GM18526 (cell line): ENCODE results near the gene GP1BA.

ENCODE experiments used
- POLR2A ChIP-seq: IDR thresholded peaks from 3 replicates; pipeline ENCODE4 v1.6.1; 2011; ENCODE audit not compliant: insufficient read length; ENCODE audit errors: extremely low read depth

GP1BA gene

DNA sequence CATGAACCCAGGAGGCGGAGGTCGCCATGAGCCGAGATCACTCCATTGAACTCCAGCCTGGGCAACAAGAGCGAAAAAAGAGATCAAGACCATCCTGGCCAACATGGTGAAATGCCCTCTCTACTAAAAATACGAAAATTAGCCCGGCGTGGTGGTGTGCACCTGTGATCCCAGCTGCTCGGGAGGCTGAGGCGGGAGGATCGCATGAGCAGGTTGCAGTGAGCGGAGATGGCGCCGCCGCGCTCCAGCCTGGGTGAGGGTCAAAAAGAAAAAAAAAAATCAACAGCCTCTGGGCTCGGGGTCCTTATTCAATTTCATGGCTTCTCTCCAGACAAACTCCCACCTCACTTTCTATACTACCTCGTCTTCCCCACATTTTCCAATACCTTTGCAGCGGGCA, 3.2 kb upstream of the GP1BA start:
- TF ChIP-seq POLR2A = no peak

DNA sequence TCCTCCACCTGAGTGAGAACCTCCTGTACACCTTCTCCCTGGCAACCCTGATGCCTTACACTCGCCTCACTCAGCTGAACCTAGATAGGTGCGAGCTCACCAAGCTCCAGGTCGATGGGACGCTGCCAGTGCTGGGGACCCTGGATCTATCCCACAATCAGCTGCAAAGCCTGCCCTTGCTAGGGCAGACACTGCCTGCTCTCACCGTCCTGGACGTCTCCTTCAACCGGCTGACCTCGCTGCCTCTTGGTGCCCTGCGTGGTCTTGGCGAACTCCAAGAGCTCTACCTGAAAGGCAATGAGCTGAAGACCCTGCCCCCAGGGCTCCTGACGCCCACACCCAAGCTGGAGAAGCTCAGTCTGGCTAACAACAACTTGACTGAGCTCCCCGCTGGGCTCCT, 679 bp downstream of the GP1BA start:
- no peak for TF ChIP-seq POLR2A

DNA sequence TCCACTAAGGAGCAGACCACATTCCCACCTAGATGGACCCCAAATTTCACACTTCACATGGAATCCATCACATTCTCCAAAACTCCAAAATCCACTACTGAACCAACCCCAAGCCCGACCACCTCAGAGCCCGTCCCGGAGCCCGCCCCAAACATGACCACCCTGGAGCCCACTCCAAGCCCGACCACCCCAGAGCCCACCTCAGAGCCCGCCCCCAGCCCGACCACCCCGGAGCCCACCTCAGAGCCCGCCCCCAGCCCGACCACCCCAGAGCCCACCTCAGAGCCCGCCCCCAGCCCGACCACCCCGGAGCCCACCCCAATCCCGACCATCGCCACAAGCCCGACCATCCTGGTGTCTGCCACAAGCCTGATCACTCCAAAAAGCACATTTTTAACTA, 1.6 kb downstream of the GP1BA start:
- no peak for TF ChIP-seq POLR2A

DNA sequence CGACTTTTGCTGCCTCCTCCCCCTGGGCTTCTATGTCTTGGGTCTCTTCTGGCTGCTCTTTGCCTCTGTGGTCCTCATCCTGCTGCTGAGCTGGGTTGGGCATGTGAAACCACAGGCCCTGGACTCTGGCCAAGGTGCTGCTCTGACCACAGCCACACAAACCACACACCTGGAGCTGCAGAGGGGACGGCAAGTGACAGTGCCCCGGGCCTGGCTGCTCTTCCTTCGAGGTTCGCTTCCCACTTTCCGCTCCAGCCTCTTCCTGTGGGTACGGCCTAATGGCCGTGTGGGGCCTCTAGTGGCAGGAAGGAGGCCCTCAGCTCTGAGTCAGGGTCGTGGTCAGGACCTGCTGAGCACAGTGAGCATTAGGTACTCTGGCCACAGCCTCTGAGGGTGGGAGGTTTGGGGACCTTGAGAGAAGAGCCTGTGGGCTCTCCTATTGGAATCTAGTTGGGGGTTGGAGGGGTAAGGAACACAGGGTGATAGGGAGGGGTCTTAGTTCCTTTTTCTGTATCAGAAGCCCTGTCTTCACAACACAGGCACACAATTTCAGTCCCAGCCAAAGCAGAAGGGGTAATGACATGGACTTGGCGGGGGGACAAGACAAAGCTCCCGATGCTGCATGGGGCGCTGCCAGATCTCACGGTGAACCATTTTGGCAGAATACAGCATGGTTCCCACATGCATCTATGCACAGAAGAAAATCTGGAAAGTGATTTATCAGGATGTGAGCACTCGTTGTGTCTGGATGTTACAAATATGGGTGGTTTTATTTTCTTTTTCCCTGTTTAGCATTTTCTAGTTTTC, 2.3 kb downstream of the GP1BA start:
- TF ChIP-seq POLR2A = no peak

DNA sequence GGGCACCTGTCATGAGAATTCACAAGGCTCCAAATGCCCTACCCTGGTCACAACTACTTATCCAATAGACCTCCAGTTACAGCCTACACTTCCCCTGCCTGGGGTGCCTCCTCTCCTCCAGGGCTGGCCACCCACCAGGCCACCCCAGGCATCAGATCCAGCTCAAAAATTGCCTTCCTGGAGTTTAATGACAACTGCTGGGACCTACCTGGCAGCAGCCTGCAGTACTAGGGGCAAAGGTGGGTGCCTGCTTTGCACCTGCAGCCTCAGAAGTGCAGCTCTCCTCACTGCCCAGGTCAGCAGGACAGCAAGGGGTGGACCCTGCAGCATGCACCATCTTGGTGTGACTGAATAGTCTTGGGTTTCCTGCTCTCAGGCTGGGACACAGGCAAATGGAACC, 3.6 kb downstream of the GP1BA start:
- no peak for TF ChIP-seq POLR2A

DNA sequence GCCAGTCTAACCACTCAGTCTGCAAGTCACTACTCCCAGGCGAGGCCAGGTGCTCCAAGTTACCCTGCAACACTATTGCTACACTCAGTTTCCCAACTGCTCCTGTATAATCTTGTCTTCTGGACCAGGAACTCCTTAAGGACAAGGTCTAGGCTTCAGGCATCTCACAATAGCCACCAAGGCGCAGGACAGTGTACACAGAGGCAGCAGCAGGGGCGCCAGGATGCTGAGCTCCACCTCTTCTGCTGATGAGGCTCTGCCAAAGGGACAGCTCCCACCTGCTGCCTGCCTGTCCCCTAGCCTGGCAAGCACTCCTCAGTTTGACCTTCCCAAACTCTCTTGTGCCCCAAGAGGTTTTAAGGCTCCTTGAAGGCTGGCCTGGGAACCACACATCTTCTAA, 4.4 kb downstream of the GP1BA start:
- TF ChIP-seq POLR2A = no peak

DNA sequence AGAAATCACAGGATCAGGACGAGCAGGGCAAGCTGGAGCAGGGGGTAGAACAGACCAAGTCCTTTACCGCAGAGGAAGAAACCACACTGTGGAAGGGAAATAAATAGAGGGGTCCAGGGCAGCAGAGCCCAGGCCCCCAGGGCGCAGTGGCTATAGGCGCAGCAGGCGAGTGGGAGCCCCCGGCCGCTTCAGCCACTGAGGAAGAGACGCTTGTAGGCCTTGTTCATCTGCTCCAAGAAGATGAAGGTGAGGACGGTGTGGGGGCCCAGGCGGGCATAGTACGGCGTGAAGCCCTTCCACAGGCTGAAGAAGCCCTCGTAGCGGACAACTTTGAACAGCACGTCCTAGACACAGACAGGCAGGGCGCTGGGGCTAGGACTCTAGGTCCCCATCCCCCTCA, 5.5 kb downstream of the GP1BA start:
- TF ChIP-seq POLR2A = no peak

DNA sequence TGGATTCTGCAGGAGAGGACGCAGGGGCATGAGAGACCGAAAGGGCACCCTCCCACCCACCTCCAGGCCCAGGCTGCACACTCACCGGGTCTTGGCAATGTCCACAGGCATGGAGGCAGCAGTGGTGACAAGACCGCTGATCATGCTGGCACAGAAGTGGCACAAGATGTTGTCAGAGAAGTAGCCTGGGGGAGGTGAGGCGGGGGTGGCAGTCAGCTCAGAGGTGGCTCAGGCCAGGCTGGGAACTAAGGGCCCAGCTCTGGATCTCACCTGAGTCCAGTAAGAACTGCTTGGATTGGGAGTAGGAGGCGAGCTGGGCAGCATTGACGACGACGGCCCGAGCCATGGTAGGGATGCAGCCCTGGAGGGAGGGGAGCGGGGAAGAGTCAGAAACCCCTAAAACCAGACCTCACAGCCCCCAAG, 6.0 kb downstream of the GP1BA start:
- no peak for TF ChIP-seq POLR2A

DNA sequence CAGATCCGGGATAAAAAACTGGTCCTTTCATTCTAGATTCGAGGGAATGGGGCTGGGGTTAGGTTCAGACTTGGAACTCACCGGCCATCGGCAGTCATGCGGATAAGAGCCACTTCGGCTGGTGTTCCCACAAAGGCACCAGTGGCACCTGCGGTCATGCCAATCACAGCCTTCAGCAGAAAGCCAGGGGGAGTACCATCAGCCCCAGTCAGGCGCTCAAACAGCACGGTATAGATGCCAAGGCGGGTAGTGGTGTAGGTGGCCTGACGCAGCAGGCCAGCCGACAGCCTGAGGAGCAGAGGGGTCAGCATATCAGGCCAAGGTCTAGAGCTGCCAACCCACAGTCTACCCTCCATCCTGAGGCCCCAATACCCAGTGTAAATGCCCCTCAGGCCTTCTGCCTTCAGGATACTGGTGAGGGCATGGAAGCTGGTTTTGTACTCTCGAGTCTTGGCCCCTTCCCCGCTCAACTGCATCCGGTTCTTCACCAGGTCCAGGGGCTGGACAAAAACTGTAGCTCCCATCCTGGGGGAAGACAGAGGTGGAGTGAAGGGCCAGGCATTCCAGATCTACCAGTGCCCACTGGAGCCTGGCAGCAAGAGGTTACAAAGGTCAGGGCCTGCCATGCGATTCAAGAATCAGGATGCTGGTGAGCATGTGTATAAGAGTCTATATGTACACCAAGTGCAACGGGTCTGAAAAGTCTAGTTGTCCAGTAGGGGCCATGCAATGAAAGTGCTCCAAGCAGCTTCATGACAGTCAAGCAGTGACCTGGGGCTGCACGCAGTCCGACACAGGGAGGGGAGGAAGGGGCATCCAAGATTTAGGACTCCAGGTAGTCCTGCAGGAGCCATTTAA, 6.8 kb downstream of the GP1BA start:
- no peak for TF ChIP-seq POLR2A

DNA sequence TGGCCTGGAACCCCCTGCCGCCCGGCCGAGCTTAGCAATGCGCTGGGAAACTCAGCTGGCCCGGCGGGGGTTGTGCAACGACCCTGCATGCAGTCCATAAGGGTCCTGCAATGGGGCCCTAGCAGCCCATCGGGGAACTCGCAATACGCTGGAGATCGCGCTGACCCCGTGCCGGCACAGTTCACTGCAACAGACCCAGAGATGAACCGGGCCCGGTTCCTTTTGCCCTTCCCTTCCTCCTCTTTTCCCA, 7.4 kb downstream of the GP1BA start:
- TF ChIP-seq POLR2A = no peak

DNA sequence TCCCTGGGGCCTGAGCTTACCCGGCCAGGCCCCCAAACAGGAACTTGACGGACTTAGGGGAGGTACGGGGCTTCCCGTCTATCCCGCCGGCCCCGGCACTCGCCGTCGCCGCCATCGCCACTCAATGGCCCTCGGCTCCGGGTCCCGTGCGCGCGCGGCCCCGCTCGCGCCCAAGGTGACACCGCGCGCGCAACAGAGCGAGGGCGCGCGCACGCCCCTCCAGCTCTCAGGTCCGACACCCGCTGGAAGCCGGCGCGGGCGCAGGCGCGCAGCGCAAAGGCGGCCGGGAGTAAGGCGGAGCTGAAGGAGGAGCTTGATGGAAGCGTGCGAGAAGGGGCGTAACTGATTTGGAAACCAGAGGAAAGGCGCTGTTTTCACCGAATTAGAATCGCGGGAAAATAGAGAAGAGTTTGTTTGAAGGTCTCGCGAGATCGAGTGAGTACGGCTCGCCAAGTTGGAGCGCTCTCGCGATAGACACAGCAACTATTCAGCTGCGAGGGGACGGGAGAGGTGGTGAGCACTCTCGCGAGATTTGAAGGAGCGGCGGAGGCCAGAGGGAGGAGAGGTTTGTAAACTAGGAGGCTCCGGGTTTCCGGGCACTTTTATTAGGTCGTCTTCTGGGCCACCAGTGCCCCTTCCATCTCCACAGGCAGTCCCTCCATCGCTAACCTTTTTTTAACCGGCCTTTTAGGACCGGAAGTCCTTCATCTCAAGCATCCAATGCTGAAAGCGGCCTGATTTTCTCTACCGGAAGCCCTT, 7.9 kb downstream of the GP1BA start, which contains the start of the genes RNF167 and SLC25A11:
Gene RNF167, plus strand, starts transcription at position 473 of the 759 bp plus-strand sequence. CDS start 642 bp downstream, outside the sequence.
Gene SLC25A11, minus strand, starts transcription at position 251 of the 759 bp plus-strand sequence. Its CDS starts 136 bp downstream, at position 115.
- peak; percentile 91 for TF ChIP-seq POLR2A

DNA sequence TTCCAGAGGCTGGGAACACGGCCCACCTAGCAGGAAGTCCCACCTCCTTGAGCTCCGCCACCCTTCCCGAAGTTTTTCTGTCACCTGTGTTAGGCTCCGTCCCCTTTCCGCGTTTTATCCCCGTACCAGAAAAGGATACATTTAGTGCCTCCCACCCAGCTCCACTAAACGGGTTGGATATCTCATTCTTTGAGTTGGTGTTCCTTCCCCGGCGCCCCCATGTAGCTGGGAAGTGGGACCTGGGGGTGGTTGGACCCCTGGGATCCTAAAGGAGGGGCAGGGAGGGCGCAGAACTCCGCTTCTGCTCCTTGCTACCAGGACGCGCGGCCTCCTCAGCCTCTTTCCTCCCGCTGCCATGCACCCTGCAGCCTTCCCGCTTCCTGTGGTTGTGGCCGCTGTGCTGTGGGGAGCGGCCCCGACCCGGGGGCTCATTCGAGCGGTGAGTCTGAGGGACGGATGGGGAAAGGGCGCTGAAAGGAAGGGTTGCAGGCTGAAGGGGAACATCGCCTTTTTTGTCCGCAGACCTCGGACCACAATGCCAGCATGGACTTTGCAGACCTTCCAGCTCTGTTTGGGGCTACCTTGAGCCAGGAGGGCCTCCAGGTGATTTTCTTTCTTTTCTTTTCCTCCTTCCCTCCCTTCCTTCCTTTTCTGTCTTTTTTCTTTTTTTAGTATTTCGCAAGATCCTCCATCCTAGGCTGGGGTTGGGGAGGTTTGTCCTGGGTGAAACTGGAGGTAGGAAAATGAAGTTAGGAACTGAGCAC, 8.7 kb downstream of the GP1BA start:
- TF ChIP-seq POLR2A = no peak

DNA sequence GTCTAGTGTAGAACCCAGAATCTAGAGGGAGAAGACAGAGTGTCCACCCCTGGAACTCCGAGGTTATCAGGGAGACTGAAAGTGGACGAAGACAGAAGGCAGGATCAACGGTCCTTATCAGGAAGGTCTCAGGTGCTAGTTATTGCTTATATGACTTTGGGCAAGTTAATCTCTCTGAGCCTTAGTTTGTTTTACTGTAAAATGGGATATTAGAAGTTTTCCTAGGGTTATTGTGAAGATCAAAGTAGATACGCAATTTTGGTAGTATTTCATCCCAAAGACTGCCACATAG, 9.2 kb downstream of the GP1BA start:
- no peak for TF ChIP-seq POLR2A

DNA sequence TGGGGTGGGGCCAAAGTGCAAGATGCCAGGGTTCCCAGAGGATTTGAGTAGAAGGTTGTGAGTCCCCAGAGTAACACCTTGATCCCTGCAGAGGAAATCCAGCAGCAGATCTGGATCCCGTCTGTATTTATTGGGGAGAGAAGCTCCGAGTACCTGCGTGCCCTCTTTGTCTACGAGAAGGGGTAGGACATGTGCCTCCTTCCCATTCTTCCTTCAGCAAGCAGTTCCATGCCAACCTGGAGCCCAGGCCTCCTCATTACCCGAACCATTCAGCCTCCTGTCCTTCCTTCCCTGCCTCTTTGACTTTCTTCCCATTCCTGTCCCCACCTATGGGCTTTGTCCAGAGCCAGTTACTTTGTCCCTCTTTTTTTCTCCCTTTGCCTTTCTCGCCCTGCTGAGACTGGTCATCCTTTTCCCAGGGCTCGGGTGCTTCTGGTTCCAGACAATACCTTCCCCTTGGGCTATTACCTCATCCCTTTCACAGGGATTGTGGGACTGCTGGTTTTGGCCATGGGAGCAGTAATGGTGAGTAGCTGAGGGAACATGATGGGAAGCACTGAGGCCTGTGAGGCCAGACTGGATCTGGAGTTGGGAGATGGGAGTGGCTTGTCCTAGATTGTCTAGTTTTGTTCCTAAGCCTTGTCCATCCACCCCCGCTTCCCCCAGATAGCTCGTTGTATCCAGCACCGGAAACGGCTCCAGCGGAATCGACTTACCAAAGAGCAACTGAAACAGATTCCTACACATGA, 10.9 kb downstream of the GP1BA start:
- no peak for TF ChIP-seq POLR2A
